Neural crest cell (in vitro differentiated cells): Measurements from ENCODE around the gene YIPF4. TPM values are rescaled to one million over a fixed set of nuclear protein-coding genes. Genes with fewer than 3 reads are reported as not detected.

Source experiments
- DNase-seq: peaks from one replicate; pipeline ENCODE4 v3.0.0; 2021; ENCODE audit warnings: low read depth, mixed read lengths, low spot score
- H3K27ac Mint-ChIP-seq: one replicate; pipeline ENCODE4 v1.8.0; 2021; ENCODE audit warnings: mild to moderate bottlenecking, mixed read lengths; ENCODE audit not compliant: unreplicated experiment
- H3K27me3 Mint-ChIP-seq: 2 replicates; pipeline ENCODE4 v1.8.0; 2021; ENCODE audit warnings: low read depth, mild to moderate bottlenecking, mixed read lengths
- H3K36me3 Mint-ChIP-seq: 2 replicates; pipeline ENCODE4 v1.8.0; 2021; ENCODE audit warnings: low read depth, mild to moderate bottlenecking, mixed read lengths
- H3K4me1 Mint-ChIP-seq: 2 replicates; pipeline ENCODE4 v1.8.0; 2021; ENCODE audit warnings: mixed read lengths
- H3K4me3 Mint-ChIP-seq: one replicate; pipeline ENCODE4 v1.8.0; 2021; ENCODE audit warnings: mild to moderate bottlenecking, mixed read lengths
- H3K9me3 Mint-ChIP-seq: 2 replicates; pipeline ENCODE4 v1.8.0; 2021; ENCODE audit warnings: mixed read lengths
- CTCF ChIP-seq: fragments of 200-600 bp; sonication (generic); conservative IDR thresholded peaks from 2 replicates; pipeline ENCODE4 v1.5.0; 2021; ENCODE audit warnings: antibody characterized with exemption, mild to moderate bottlenecking
- total RNA-seq: library from RNA; stranded (reverse); gene quantifications from 2 replicates; pipeline ENCODE4 v1.2.1, GENCODE V29; 2021

YIPF4 gene
- total RNA-seq, 1 donor from 2014 or later: 27.8 TPM

- Mint-ChIP-seq H3K27me3 (no peaks in the 10 kb centered on the region), H3K4me1 (no peaks in the 10 kb centered on the region), H3K27ac (no peak overlapping the region), H3K36me3 (no peaks in the 10 kb centered on the region), H3K4me3 (no peak overlapping the region), H3K9me3 (no peaks in the 10 kb centered on the region)
- no peak for DNase-seq
- TF ChIP-seq CTCF: no peak
Measured at GRCh38 chr2:32250290-32250689, 27.4 kb upstream of the YIPF4 start.

- no peaks in the 10 kb centered on the region for H3K4me1 Mint-ChIP-seq
- peaks cover 12% of the 10 kb centered on the region for H3K27me3 Mint-ChIP-seq
- no peaks in the 10 kb centered on the region for H3K36me3 Mint-ChIP-seq
- no peak for TF ChIP-seq CTCF
- no peak overlapping the region for H3K4me3 Mint-ChIP-seq
- H3K27ac Mint-ChIP-seq: no peak overlapping the region
- H3K9me3 Mint-ChIP-seq: no peaks in the 10 kb centered on the region
- no peak for DNase-seq
Measured at GRCh38 chr2:32258242-32258641, 19.5 kb upstream of the YIPF4 start.

- no peak for TF ChIP-seq CTCF
- Mint-ChIP-seq H3K9me3 (no peaks in the 10 kb centered on the region), H3K36me3 (no peaks in the 10 kb centered on the region), H3K4me1 (no peaks in the 10 kb centered on the region), H3K4me3 (no peak overlapping the region), H3K27me3 (peaks cover 33% of the 10 kb centered on the region), H3K27ac (no peak overlapping the region)
- DNase-seq: no peak
Measured at GRCh38 chr2:32260376-32260775, 17.3 kb upstream of the YIPF4 start.

- H3K4me1 Mint-ChIP-seq: no peaks in the 10 kb centered on the region
- H3K27me3 Mint-ChIP-seq: peaks cover 45% of the 10 kb centered on the region
- no peak for TF ChIP-seq CTCF
Measured at GRCh38 chr2:32262105-32262504, 15.6 kb upstream of the YIPF4 start.

GRCh38 chr2:32264422-32265105 lies 13.1 kb upstream of the YIPF4 start, which contains the start of gene NLRC4:
Gene NLRC4 (minus strand): TSS chr2:32264886. CDS start chr2:32256775, 8,111 bp downstream.
- Mint-ChIP-seq H3K36me3 (no peaks in the 10 kb centered on the region), H3K4me3 (no peak within 1 kb of the TSS), H3K27ac (no peak within 1 kb of the TSS), H3K9me3 (no peaks in the 10 kb centered on the region), H3K27me3 (peaks cover 53% of the 10 kb centered on the region), H3K4me1 (no peaks in the 10 kb centered on the region)
- no peak for DNase-seq
- TF ChIP-seq CTCF: no peak

More at GRCh38 chr2:32262105-32262504, 15.6 kb upstream of the YIPF4 start:
- H3K27ac Mint-ChIP-seq: no peak overlapping the region
- H3K4me3 Mint-ChIP-seq: no peak overlapping the region
- H3K36me3 Mint-ChIP-seq: no peaks in the 10 kb centered on the region
- no peak for DNase-seq
- H3K9me3 Mint-ChIP-seq: no peaks in the 10 kb centered on the region
